ENCODE measurements around the gene GALNT16.

DNA sequence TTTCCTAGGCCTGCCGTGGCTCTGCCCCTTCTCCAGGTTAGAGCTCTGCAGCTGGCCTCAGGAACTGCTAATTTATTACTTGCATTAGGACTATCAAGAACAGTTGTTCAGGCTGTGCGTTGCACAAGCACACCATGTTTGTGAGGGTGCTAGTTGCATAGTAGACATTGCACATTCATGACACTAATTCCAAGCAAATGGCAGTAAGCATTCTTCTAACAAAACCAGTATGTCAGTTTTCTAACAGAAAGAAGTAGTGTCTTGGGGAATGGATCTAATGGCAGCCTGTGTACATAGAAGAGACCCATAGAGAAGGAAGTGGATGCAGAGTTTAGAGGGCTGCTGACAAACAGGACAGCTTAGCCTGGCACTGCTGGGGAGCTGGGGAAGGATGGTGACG lies 84.2 kb downstream of the GALNT16 start:
- TF ChIP-seq CTCF (optimal IDR thresholded peaks at IDR 0.05 in 1 of 3, IDR thresholded peaks at IDR 0.05 in 1 of 3, conservative IDR thresholded peaks at IDR 0.05 in 1 of 3; ENCODE audit: extremely low read depth in 1 of 3, insufficient read depth in 2 of 3, low read length in 3 of 3), result no peak
- no peak for TF ChIP-seq EZH2 (IDR thresholded peaks at IDR 0.05; ENCODE audit: low read length)
